ENCODE data around the gene CHCHD5. TPM values are rescaled to one million over a fixed set of nuclear protein-coding genes. Genes with fewer than 3 reads are reported as not detected.

Gene CHCHD5
- total and polyA plus RNA-seq, 12 donors, result 8.9 to 56.5 (median 33.6) TPM

DNA sequence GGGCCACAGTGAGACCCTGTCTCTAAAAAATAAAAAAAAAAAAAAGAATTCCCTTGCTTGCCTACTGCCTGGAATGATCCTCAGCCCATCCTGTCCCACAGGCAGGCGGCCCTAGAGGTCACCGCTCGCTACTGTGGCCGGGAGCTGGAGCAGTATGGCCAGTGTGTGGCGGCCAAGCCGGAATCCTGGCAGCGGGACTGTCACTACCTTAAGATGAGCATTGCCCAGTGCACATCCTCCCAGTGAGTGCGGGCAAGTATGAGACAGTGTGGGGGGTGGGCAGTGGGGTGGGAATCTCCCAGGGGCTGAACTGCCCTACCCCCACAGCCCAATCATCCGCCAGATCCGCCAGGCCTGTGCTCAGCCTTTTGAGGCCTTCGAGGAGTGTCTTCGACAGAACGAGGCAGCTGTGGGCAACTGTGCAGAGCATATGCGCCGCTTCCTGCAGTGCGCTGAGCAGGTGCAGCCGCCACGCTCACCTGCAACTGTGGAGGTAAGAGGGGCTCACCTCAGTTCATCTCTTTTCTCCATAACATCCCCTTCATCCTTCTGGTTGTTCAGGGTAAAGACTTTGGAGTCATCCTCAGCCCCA is 1.6 kb downstream of the CHCHD5 start:
- no peaks in the 10 kb centered on the region for H3K9me3 ChIP-seq (replicated peaks in 1 of 3)
- intact Hi-C loops (cut with DNase I), result no loop called here
- 90 to 97% (median 97%) methylated on average over 12 to 18 of the region's 18 CpGs for WGBS, 4 donors
- H3K4me1 ChIP-seq (replicated peaks in 1 of 2), result peaks cover 6 to 24% of the 10 kb centered on the region in 2 donors
- H3K4me3 ChIP-seq, result no peak overlapping the region
- peaks cover 0 to 12% of the 10 kb centered on the region in 2 donors for H3K36me3 ChIP-seq (replicated peaks in 1 of 2)
- DNase-seq, result peak in 3 of 7 donors; percentile 21 to 57 (median 23)
- H3K27me3 ChIP-seq, result no peaks in the 10 kb centered on the region
- TF ChIP-seq, protein P1, sequence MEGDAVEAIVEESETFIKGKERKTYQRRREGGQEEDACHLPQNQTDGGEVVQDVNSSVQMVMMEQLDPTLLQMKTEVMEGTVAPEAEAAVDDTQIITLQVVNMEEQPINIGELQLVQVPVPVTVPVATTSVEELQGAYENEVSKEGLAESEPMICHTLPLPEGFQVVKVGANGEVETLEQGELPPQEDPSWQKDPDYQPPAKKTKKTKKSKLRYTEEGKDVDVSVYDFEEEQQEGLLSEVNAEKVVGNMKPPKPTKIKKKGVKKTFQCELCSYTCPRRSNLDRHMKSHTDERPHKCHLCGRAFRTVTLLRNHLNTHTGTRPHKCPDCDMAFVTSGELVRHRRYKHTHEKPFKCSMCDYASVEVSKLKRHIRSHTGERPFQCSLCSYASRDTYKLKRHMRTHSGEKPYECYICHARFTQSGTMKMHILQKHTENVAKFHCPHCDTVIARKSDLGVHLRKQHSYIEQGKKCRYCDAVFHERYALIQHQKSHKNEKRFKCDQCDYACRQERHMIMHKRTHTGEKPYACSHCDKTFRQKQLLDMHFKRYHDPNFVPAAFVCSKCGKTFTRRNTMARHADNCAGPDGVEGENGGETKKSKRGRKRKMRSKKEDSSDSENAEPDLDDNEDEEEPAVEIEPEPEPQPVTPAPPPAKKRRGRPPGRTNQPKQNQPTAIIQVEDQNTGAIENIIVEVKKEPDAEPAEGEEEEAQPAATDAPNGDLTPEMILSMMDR (IDR thresholded peaks at IDR 0.05), result no peak
- TF ChIP-seq POLR2A (IDR thresholded peaks at IDR 0.05), result no peak
- H3K27ac ChIP-seq, result no peak overlapping the region

DNA sequence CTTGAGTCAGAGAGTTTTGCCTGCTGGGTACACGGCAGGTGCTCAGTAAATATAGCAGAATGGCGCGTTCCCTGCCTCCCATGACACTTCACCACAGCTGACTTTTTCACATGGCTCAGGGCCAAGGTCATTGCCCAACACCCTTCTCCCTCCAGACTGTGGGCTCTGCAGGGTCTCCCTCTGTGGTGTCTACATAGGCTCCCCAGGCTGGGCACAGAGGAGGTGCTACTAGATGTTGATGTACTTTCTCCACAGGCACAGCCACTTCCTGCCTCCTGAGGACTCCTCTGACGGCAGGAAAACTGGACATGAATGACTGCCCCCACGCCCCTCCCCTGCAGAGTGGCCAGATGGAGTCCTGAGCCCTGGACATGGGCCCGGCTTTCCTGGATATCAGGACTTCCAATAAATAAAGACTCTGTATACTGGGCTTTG is 4.2 kb downstream of the CHCHD5 start:
- H3K9me3 ChIP-seq (replicated peaks in 1 of 3), result no peaks in the 10 kb centered on the region
- peak in 6 of 7 donors; percentile 30 to 77 (median 43) for DNase-seq
- peaks cover 0 to 12% of the 10 kb centered on the region in 2 donors for H3K36me3 ChIP-seq (replicated peaks in 1 of 2)
- peaks cover 3 to 9% of the 10 kb centered on the region in 2 donors for H3K4me1 ChIP-seq (replicated peaks in 1 of 2)
- no peaks in the 10 kb centered on the region for H3K27me3 ChIP-seq
- intact Hi-C loops (cut with DNase I), result no loop called here
- H3K27ac ChIP-seq, result no peak overlapping the region
- no peak overlapping the region for H3K4me3 ChIP-seq
- 53 to 97% (median 63%) methylated on average over 5 to 6 of the region's 6 CpGs for WGBS, 4 donors
- TF ChIP-seq, protein P1 (IDR thresholded peaks at IDR 0.05), result no peak
- no peak for TF ChIP-seq POLR2A (IDR thresholded peaks at IDR 0.05)

DNA sequence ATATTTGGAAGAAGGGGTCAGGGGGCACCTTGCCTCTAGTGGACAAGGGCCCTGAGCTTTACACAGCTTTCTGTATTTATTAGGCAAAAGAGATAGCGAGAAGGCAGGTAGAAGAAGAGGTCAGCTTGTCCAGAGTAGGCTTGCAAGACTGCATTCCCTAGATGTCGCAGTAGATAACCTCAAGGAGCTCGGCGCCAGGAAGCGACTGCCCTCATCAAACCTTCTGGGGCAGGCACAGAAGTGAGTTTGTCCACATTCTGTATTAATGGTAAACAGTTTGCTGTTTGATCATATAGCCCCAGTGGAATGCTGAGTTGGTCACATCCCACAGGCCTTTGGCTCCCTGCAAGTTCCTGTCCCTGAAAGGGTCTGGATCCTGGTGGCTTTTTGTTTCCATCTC is 7.0 kb downstream of the CHCHD5 start:
- Histone ChIP-seq H3K4me3 (no peak overlapping the region), H3K9me3 (replicated peaks in 1 of 3) (no peaks in the 10 kb centered on the region), H3K4me1 (replicated peaks in 1 of 2) (no peaks in the 10 kb centered on the region), H3K36me3 (replicated peaks in 1 of 2) (peaks cover 0 to 11% of the 10 kb centered on the region in 2 donors), H3K27me3 (no peaks in the 10 kb centered on the region), H3K27ac (no peak overlapping the region)
- intact Hi-C loops (cut with DNase I), result no loop called here
- 88 to 94% (median 92%) methylated on average over 5 of the region's 5 CpGs for WGBS, 4 donors
- TF ChIP-seq POLR2A (IDR thresholded peaks at IDR 0.05), result no peak
- TF ChIP-seq, protein P1 (IDR thresholded peaks at IDR 0.05), result no peak
- DNase-seq, result peak in 1 of 7 donors; percentile 11

GRCh38 chr2:112593736-112594135 is 9.3 kb downstream of the CHCHD5 start:
- Histone ChIP-seq H3K27me3 (no peaks in the 10 kb centered on the region), H3K27ac (no peak overlapping the region), H3K9me3 (replicated peaks in 1 of 3) (no peaks in the 10 kb centered on the region), H3K4me3 (no peak overlapping the region), H3K4me1 (replicated peaks in 1 of 2) (no peaks in the 10 kb centered on the region), H3K36me3 (replicated peaks in 1 of 2) (no peaks in the 10 kb centered on the region)
- intact Hi-C loops (cut with DNase I), result no loop called here
- no peak for DNase-seq
- 87 to 90% (median 89%) methylated on average over 4 of the region's 4 CpGs for WGBS, 4 donors
- TF ChIP-seq POLR2A (IDR thresholded peaks at IDR 0.05), result no peak
- TF ChIP-seq, protein P1 (IDR thresholded peaks at IDR 0.05), result no peak
